IMR-90 (cell line): Measurements from ENCODE around the gene CNDP2. TPM values are rescaled to one million over a fixed set of nuclear protein-coding genes. Genes with fewer than 3 reads are reported as not detected.

Source experiments
- ATAC-seq: fragments of 200-7000 bp; cut with Tn5 transposase; 2 replicates; pipeline ENCODE4 v1.9.1; 2020; ENCODE audit warnings: low read depth, mild to moderate bottlenecking, moderate library complexity
- BruUV-seq: library from RNA; stranded (reverse); fragments of 400-500 nt; replicated peaks from 2 replicates; lab custom pipeline; 2021; lab: Mats Ljungman, UMichigan
- CTCF ChIA-PET: fragments of 300-600 bp; formaldehyde crosslinking; extraction: SDS; loops from one replicate; lab custom pipeline; 2021; ENCODE audit warnings: antibody characterized with exemption; lab: Yijun Ruan, JAX
- POLR2A ChIA-PET: fragments of 300-600 bp; sonication (Branson Sonifier 250); formaldehyde crosslinking; loops from one replicate; lab custom pipeline; 2022; ENCODE audit warnings: antibody characterized with exemption; ENCODE audit not compliant: unreplicated experiment; lab: Charles Lee
- DNase-seq: peaks from one replicate; pipeline ENCODE4 v3.0.0; 2013
- H2AFZ ChIP-seq: replicated peaks from 2 replicates; pipeline ENCODE3; 2013; ENCODE audit warnings: low read length, mild to moderate bottlenecking; ENCODE audit not compliant: poor library complexity
- H2AK5ac ChIP-seq: 2 replicates; pipeline ENCODE4 v1.6.1; 2013; ENCODE audit warnings: low read depth, low read length, inconsistent platforms
- H2AK9ac ChIP-seq: replicated peaks from 2 replicates; pipeline ENCODE3; 2013; ENCODE audit warnings: mild to moderate bottlenecking, low read depth, low read length, moderate library complexity; ENCODE audit not compliant: poor library complexity
- H2BK120ac ChIP-seq: 2 replicates; pipeline ENCODE4 v1.6.1; 2013; ENCODE audit warnings: low read depth, low read length, inconsistent platforms
- H2BK15ac ChIP-seq: 3 replicates; pipeline ENCODE4 v1.6.1; 2013; ENCODE audit warnings: low read depth, low read length, inconsistent platforms
- H2BK20ac ChIP-seq: 2 replicates; pipeline ENCODE4 v1.6.1; 2013; ENCODE audit warnings: low read depth, mild to moderate bottlenecking, inconsistent platforms, low read length, moderate library complexity
- H2BK5ac ChIP-seq: 2 replicates; pipeline ENCODE4 v1.6.1; 2013; ENCODE audit warnings: mild to moderate bottlenecking, low read depth, low read length, inconsistent platforms; ENCODE audit not compliant: poor library complexity, severe bottlenecking
- H3K14ac ChIP-seq: replicated peaks from 2 replicates; pipeline ENCODE4 v1.6.1; 2013; ENCODE audit warnings: low read depth, low read length, inconsistent platforms
- H3K18ac ChIP-seq: 2 replicates; pipeline ENCODE4 v1.6.1; 2013; ENCODE audit warnings: low read depth, low read length, control low read depth
- H3K23ac ChIP-seq: 2 replicates; pipeline ENCODE4 v1.6.1; 2013; ENCODE audit warnings: low read depth, low read length, inconsistent platforms
- H3K27ac ChIP-seq: 2 replicates; pipeline ENCODE4 v1.5.1; 2013; ENCODE audit warnings: mild to moderate bottlenecking, control low read depth, low read length; ENCODE audit not compliant: insufficient read depth
- H3K27me3 ChIP-seq: 2 replicates; pipeline ENCODE4 v1.6.1; 2013; ENCODE audit warnings: low read length; ENCODE audit not compliant: control insufficient read depth, insufficient read depth
- H3K36me3 ChIP-seq: 2 replicates; pipeline ENCODE4 v1.6.1; 2013; ENCODE audit warnings: low read length, mixed read lengths; ENCODE audit not compliant: control insufficient read depth, insufficient read depth
- H3K4ac ChIP-seq: 2 replicates; pipeline ENCODE4 v1.6.1; 2013; ENCODE audit warnings: low read depth, low read length, inconsistent platforms
- H3K4me1 ChIP-seq: 2 replicates; pipeline ENCODE4 v1.6.1; 2013; ENCODE audit warnings: low read length, mixed read lengths; ENCODE audit not compliant: control insufficient read depth, insufficient read depth
- H3K4me2 ChIP-seq: 2 replicates; pipeline ENCODE4 v1.6.1; 2013; ENCODE audit warnings: low read depth, mild to moderate bottlenecking, control low read depth, low read length, moderate library complexity
- H3K4me3 ChIP-seq: 2 replicates; pipeline ENCODE4 v1.5.1; 2013; ENCODE audit warnings: low read depth, mild to moderate bottlenecking, control low read depth, low read length, moderate library complexity; ENCODE audit not compliant: insufficient read depth
- H3K56ac ChIP-seq: 2 replicates; pipeline ENCODE4 v1.6.1; 2013; ENCODE audit warnings: low read length, inconsistent platforms; ENCODE audit not compliant: insufficient read depth; ENCODE audit errors: extremely low read depth
- H3K79me1 ChIP-seq, 2 experiments: 2 replicates each; pipeline ENCODE4 v1.6.1; 2013; ENCODE audit warnings: low read length in 2 of 2, inconsistent platforms in 1 of 2, low read depth in 1 of 2
- H3K9ac ChIP-seq: 2 replicates; pipeline ENCODE4 v1.6.1; 2013; ENCODE audit warnings: low read depth, low read length, control low read depth
- H3K9me1 ChIP-seq: 2 replicates; pipeline ENCODE4 v1.6.1; 2013; ENCODE audit warnings: low read length, inconsistent platforms; ENCODE audit not compliant: insufficient read depth
- H3K9me3 ChIP-seq: 2 replicates; pipeline ENCODE4 v1.6.1; 2013; ENCODE audit warnings: low read length; ENCODE audit not compliant: control insufficient read depth, insufficient read depth
- H4K20me1 ChIP-seq: 2 replicates; pipeline ENCODE4 v1.6.1; 2013; ENCODE audit warnings: low read length, inconsistent platforms; ENCODE audit not compliant: insufficient read depth
- H4K5ac ChIP-seq: 2 replicates; pipeline ENCODE4 v1.6.1; 2013; ENCODE audit warnings: mild to moderate bottlenecking, low read depth, low read length, control low read depth
- H4K8ac ChIP-seq, 2 experiments: 2 replicates each; pipeline ENCODE4 v1.6.1; 2013; ENCODE audit warnings: low read depth in 2 of 2, low read length in 2 of 2, control low read depth in 1 of 2, inconsistent platforms in 1 of 2
- H4K91ac ChIP-seq: 2 replicates; pipeline ENCODE4 v1.6.1; 2013; ENCODE audit warnings: low read depth, low read length, inconsistent platforms; ENCODE audit not compliant: insufficient read depth
- BHLHE40 ChIP-seq: fragments of 150-350 bp; IDR thresholded peaks from 2 replicates; pipeline ENCODE4 v1.6.1; 2016; ENCODE audit warnings: mild to moderate bottlenecking, low read depth, low read length
- CEBPB ChIP-seq: IDR thresholded peaks from 2 replicates; pipeline ENCODE4 v1.6.1; 2012; ENCODE audit warnings: low read depth, low read length, improper control_type of control experiment
- ELK1 ChIP-seq: fragments of 150-350 bp; IDR thresholded peaks from 2 replicates; pipeline ENCODE4 v1.6.1; 2016; ENCODE audit warnings: low read depth, mild to moderate bottlenecking, low read length, moderate library complexity, borderline replicate concordance
- FOS ChIP-seq: fragments of 150-350 bp; IDR thresholded peaks from 2 replicates; pipeline ENCODE4 v1.6.1; 2016; ENCODE audit warnings: low read depth, low read length
- MAZ ChIP-seq: IDR thresholded peaks from 2 replicates; pipeline ENCODE4 v1.6.1; 2012; ENCODE audit warnings: low read depth, mild to moderate bottlenecking, low read length, improper control_type of control experiment, moderate library complexity, borderline replicate concordance
- MXI1 ChIP-seq: IDR thresholded peaks from 2 replicates; pipeline ENCODE4 v1.6.1; 2012; ENCODE audit warnings: low read depth, mild to moderate bottlenecking, low read length, moderate library complexity, borderline replicate concordance
- NFE2L2 ChIP-seq: fragments of 150-350 bp; IDR thresholded peaks from 2 replicates; pipeline ENCODE4 v1.6.1; 2016; ENCODE audit warnings: low read depth, mild to moderate bottlenecking, low read length
- POLR2A ChIP-seq: IDR thresholded peaks from 2 replicates; pipeline ENCODE4 v1.6.1; 2012; ENCODE audit warnings: mild to moderate bottlenecking, low read depth, low read length
- RAD21 ChIP-seq: IDR thresholded peaks from 2 replicates; pipeline ENCODE4 v1.6.1; 2012; ENCODE audit warnings: low read length, improper control_type of control experiment
- RCOR1 ChIP-seq: IDR thresholded peaks from 2 replicates; pipeline ENCODE4 v1.6.1; 2012; ENCODE audit warnings: mild to moderate bottlenecking, low read length, improper control_type of control experiment; ENCODE audit not compliant: insufficient replicate concordance
- RFX5 ChIP-seq: IDR thresholded peaks from 2 replicates; pipeline ENCODE4 v1.8.0; 2012; ENCODE audit warnings: low read depth, mild to moderate bottlenecking, low read length, moderate library complexity
- SMC3 ChIP-seq: fragments of 150-350 bp; IDR thresholded peaks from 2 replicates; pipeline ENCODE4 v1.6.1; 2016; ENCODE audit warnings: low read depth, mild to moderate bottlenecking, antibody characterized with exemption, low read length, moderate library complexity
- WGBS, 2 experiments: methylation state at CpG; one replicate each; pipeline versions ENCODE4 v1.1.5 to v1.1.7; 2013; ENCODE audit warnings: missing lambda C conversion rate in 2 of 2; ENCODE audit not compliant: insufficient read length in 1 of 2; ENCODE audit errors: extremely low coverage in 2 of 2; 5-methylcytosine and 5-hydroxymethylcytosine counted together
- dilution Hi-C: fragments of 300-500 bp; cut with HindIII; formaldehyde crosslinking; loops from one replicate; pipeline ENCODE4 v1.14.3; 2018; ENCODE audit warnings: low sequenced_read_pairs; ENCODE audit not compliant: unreplicated experiment
- in situ Hi-C: fragments of 300-500 bp; cut with MboI; formaldehyde crosslinking; loops from 3 replicates; pipeline ENCODE4 v1.14.3; 2019; ENCODE audit warnings: low sequenced_read_pairs, inconsistent platforms, mixed read lengths
- intact Hi-C: fragments of 100-400 bp; cut with micrococcal nuclease; formaldehyde crosslinking; loops from 2 replicates; pipeline ENCODE4 v1.10.0; 2022
- polyA plus RNA-seq, 3 experiments: library from polyadenylated mRNA; depleted of rRNA; stranded (reverse); fragments of >200 nt; gene quantifications; 2 replicates each; pipeline ENCODE4 v1.2.3, GENCODE V29; 2012; ENCODE audit warnings: low replicate concordance in 1 of 3
- total RNA-seq: library from RNA; depleted of rRNA; stranded (reverse); fragments of >200 nt; gene quantifications from 2 replicates; pipeline ENCODE4 v1.2.3, GENCODE V29; 2012
- TF ChIP-seq, protein P1 (sequence below): fragments of 150-350 bp; IDR thresholded peaks from 2 replicates; pipeline ENCODE4 v1.6.1; 2017; ENCODE audit warnings: mild to moderate bottlenecking, antibody characterized with exemption, low read length, low read depth
- TF ChIP-seq, protein P2 (sequence below): conservative IDR thresholded peaks from 2 replicates; pipeline ENCODE4 v1.5.1; 2012; ENCODE audit warnings: mild to moderate bottlenecking, low read depth, low read length, improper control_type of control experiment

CNDP2 gene
- total and polyA plus RNA-seq, 2 of the 4 experiments (the other 2 are of a cell fraction): 52.0 to 67.9 TPM

- peaks cover 11% of the 10 kb centered on the region for H3K36me3 ChIP-seq
- no peaks in the 10 kb centered on the region for H4K20me1 ChIP-seq
- 80% methylated on average over 1 of the region's 8 CpGs; no CpG with 5 or more reads in 1 of the 2 experiments for WGBS, 2 experiments
- H3K9me3 ChIP-seq: peaks cover under 1% of the 10 kb centered on the region; the same call in 1 of the 2 replicates
- H3K18ac ChIP-seq: no peak overlapping the region
- peaks cover 4% of the 10 kb centered on the region; the same call in 1 of the 2 replicates for H3K9me1 ChIP-seq
- ATAC-seq: no peak
- H3K27me3 ChIP-seq: peaks cover 2% of the 10 kb centered on the region; the same call in 1 of the 2 replicates
- H3K27ac ChIP-seq: no peak overlapping the region
- H3K79me1 ChIP-seq: peaks cover 16 to 27% of the 10 kb centered on the region in 2 experiments
- dilution Hi-C loops: no loop called here
- no peak for DNase-seq
- intact Hi-C loops: loop anchor here (2.0 to 5.0 kb wide), 3 partner anchors 55 to 1850 kb away; no protein-coding TSS in a partner anchor
- POLR2A ChIA-PET: no interaction called here
- no peak overlapping the region for H2BK120ac ChIP-seq
- no peak overlapping the region for H3K56ac ChIP-seq
- no peak overlapping the region for H3K4me3 ChIP-seq
- H3K9ac ChIP-seq: no peak overlapping the region; the same call in 1 of the 2 replicates
- peak overlapping the region; percentile 88 for H3K4me2 ChIP-seq
- H3K23ac ChIP-seq: no peak overlapping the region
- in situ Hi-C loops: no loop called here
- H3K14ac ChIP-seq: no peak overlapping the region
- peaks cover 5% of the 10 kb centered on the region; the same call in 1 of the 2 replicates for H3K4me1 ChIP-seq
- H2AFZ ChIP-seq: no peak overlapping the region
- BruUV-seq: no TSS peak
- H2BK5ac ChIP-seq: no peak overlapping the region
- TF ChIP-seq POLR2A (no peak), RCOR1 (no peak), RAD21 (no peak), MXI1 (no peak), RFX5 (no peak), BHLHE40 (no peak), FOS (no peak), NFE2L2 (no peak), CEBPB (no peak), SMC3 (no peak), ELK1 (no peak), MAZ (no peak)
- TF ChIP-seq, protein P1, sequence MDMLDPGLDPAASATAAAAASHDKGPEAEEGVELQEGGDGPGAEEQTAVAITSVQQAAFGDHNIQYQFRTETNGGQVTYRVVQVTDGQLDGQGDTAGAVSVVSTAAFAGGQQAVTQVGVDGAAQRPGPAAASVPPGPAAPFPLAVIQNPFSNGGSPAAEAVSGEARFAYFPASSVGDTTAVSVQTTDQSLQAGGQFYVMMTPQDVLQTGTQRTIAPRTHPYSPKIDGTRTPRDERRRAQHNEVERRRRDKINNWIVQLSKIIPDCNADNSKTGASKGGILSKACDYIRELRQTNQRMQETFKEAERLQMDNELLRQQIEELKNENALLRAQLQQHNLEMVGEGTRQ: no peak
- TF ChIP-seq, protein P2, sequence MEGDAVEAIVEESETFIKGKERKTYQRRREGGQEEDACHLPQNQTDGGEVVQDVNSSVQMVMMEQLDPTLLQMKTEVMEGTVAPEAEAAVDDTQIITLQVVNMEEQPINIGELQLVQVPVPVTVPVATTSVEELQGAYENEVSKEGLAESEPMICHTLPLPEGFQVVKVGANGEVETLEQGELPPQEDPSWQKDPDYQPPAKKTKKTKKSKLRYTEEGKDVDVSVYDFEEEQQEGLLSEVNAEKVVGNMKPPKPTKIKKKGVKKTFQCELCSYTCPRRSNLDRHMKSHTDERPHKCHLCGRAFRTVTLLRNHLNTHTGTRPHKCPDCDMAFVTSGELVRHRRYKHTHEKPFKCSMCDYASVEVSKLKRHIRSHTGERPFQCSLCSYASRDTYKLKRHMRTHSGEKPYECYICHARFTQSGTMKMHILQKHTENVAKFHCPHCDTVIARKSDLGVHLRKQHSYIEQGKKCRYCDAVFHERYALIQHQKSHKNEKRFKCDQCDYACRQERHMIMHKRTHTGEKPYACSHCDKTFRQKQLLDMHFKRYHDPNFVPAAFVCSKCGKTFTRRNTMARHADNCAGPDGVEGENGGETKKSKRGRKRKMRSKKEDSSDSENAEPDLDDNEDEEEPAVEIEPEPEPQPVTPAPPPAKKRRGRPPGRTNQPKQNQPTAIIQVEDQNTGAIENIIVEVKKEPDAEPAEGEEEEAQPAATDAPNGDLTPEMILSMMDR: no peak
- no peak overlapping the region for H2AK5ac ChIP-seq
- no peak overlapping the region for H4K91ac ChIP-seq
- H2BK20ac ChIP-seq: no peak overlapping the region
- CTCF ChIA-PET: no interaction called here
- no peak overlapping the region for H2AK9ac ChIP-seq
- H4K5ac ChIP-seq: no peak overlapping the region
- peak overlapping the region in 1 of 2 experiments; percentile 49; a peak in 1 of 4 replicates for H4K8ac ChIP-seq
- no peak overlapping the region for H2BK15ac ChIP-seq
- no peak overlapping the region for H3K4ac ChIP-seq
Measured at GRCh38 chr18:74497324-74497676, 1.1 kb downstream of the CNDP2 start.
